Measurements from ENCODE around the gene SOCS1.

The SOCS1 gene

GRCh38 chr16:11272921-11273720 lies 17.1 kb upstream of the SOCS1 start, which contains the start of gene PRM3:
Gene PRM3 (minus strand): TSS chr16:11273629. CDS start chr16:11273595, 34 bp downstream.
- no peak for DNase-seq (ENCODE audit: low read depth in 1 of 2, low spot score in 1 of 2)
- H3K27ac ChIP-seq (replicated peaks), result no peak within 1 kb of the TSS
- TF ChIP-seq GABPA (IDR thresholded peaks at IDR 0.05; ENCODE audit: low read depth) (no peak), CTCF (IDR thresholded peaks at IDR 0.05; ENCODE audit: insufficient read depth, low read length) (no peak), SPI1 (IDR thresholded peaks at IDR 0.05; ENCODE audit: borderline replicate concordance, low read depth) (no peak)
- H3K4me3 ChIP-seq (replicated peaks; ENCODE audit: insufficient read depth, low read length), result no peak within 1 kb of the TSS
- H3K27me3 ChIP-seq (ENCODE audit: insufficient read depth, poor library complexity, severe bottlenecking), result no peaks in the 10 kb centered on the region

GRCh38 chr16:11272484-11272883 lies 16.5 kb upstream of the SOCS1 start:
- Histone ChIP-seq H3K27me3 (ENCODE audit: insufficient read depth, poor library complexity, severe bottlenecking) (no peaks in the 10 kb centered on the region), H3K4me3 (replicated peaks; ENCODE audit: insufficient read depth, low read length) (no peak overlapping the region), H3K27ac (replicated peaks) (no peak overlapping the region)
- TF ChIP-seq REST (IDR thresholded peaks at IDR 0.05; ENCODE audit: insufficient replicate concordance, low read depth) (no peak), GABPA (IDR thresholded peaks at IDR 0.05; ENCODE audit: low read depth) (no peak), SPI1 (IDR thresholded peaks at IDR 0.05; ENCODE audit: borderline replicate concordance, low read depth) (no peak), POLR2AphosphoS5 (IDR thresholded peaks at IDR 0.05; ENCODE audit: low read depth) (no peak), CTCF (IDR thresholded peaks at IDR 0.05; ENCODE audit: insufficient read depth, low read length) (no peak)
- no peak for DNase-seq (ENCODE audit: low read depth in 1 of 2, low spot score in 1 of 2)

- DNase-seq (ENCODE audit: low read depth in 1 of 2, low spot score in 1 of 2), result no peak
- Histone ChIP-seq H3K27ac (replicated peaks) (no peak overlapping the region), H3K27me3 (ENCODE audit: insufficient read depth, poor library complexity, severe bottlenecking) (no peaks in the 10 kb centered on the region), H3K4me3 (replicated peaks; ENCODE audit: insufficient read depth, low read length) (no peak overlapping the region)
- TF ChIP-seq REST (IDR thresholded peaks at IDR 0.05; ENCODE audit: insufficient replicate concordance, low read depth), result no peak
Observed at GRCh38 chr16:11271610-11272009, 15.6 kb upstream of the SOCS1 start.

GRCh38 chr16:11270602-11271162 lies 14.7 kb upstream of the SOCS1 start:
- H3K4me3 ChIP-seq (replicated peaks; ENCODE audit: insufficient read depth, low read length), result no peak overlapping the region
- H3K27me3 ChIP-seq (ENCODE audit: insufficient read depth, poor library complexity, severe bottlenecking), result no peaks in the 10 kb centered on the region
- no peak for DNase-seq (ENCODE audit: low read depth in 1 of 2, low spot score in 1 of 2)
- no peak for TF ChIP-seq SPI1 (IDR thresholded peaks at IDR 0.05; ENCODE audit: borderline replicate concordance, low read depth)
- no peak for TF ChIP-seq REST (IDR thresholded peaks at IDR 0.05; ENCODE audit: insufficient replicate concordance, low read depth)
- TF ChIP-seq CTCF (IDR thresholded peaks at IDR 0.05; ENCODE audit: insufficient read depth, low read length), result no peak
- TF ChIP-seq POLR2AphosphoS5 (IDR thresholded peaks at IDR 0.05; ENCODE audit: low read depth), result no peak
- no peak for TF ChIP-seq GABPA (IDR thresholded peaks at IDR 0.05; ENCODE audit: low read depth)
- H3K27ac ChIP-seq (replicated peaks), result no peak overlapping the region
